ENCODE measurements around the gene TRPM3. TPM values are rescaled to one million over a fixed set of nuclear protein-coding genes. Genes with fewer than 3 reads are reported as not detected.
A peak's percentile ranks its signal among the peaks of the same experiment; 100 is the strongest.

The TRPM3 gene
- total and polyA plus RNA-seq, 2 of the 8 experiments (the other 6 are each of a cell fraction or from before 2014, with no cell fraction given), result 2.4 to 10.9 TPM

DNA sequence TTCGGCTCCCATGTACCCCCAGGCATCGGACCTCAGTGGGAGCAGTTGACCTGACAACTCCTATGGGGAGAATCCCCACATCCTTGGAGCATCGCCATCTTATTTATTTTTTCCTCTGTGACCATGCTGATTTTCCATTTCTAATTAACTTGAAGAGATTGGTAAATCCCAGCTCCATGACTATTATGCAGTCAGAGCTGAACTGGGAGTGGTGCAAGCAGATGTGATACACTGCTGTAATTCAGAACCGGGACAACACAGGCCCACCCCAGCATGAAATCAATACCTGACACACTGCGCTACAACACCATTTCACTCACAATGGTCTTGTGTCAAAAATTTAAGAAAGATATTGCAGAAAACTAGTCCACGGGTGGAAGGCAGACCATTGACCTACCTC is 1.0 kb upstream of the TRPM3 start:
- Histone ChIP-seq H3K4me1 (replicated peaks in 1 of 4; ENCODE audit: control insufficient read depth in 3 of 4, insufficient read depth in 4 of 4, low read length in 3 of 4) (peaks cover 0 to 29% (median 11%) of the 10 kb centered on the region in 4 experiments; a peak in 6 of 7 replicates), H3K36me3 (ENCODE audit: control insufficient read depth in 2 of 4, insufficient read depth in 4 of 4, low read length in 3 of 4) (peaks cover 0 to 3% (median 0%) of the 10 kb centered on the region in 4 experiments; a peak in 1 of 8 replicates), H3K9ac (replicated peaks in 1 of 4; ENCODE audit: extremely low read depth in 1 of 4, low read depth in 3 of 4, low read length in 3 of 4) (peak overlapping the region in 1 of 4 experiments; percentile 70; a peak in 2 of 7 replicates), H4K8ac (ENCODE audit: extremely low read depth, insufficient read depth, low read length) (no peak overlapping the region), H3K79me1 (ENCODE audit: low read depth, low read length) (no peaks in the 10 kb centered on the region), H2AFZ (ENCODE audit: low read length) (no peak overlapping the region), H3K56ac (replicated peaks; ENCODE audit: insufficient read length, low read depth, low read length) (no peak overlapping the region), H2BK20ac (ENCODE audit: low read length) (no peak overlapping the region), H2BK12ac (ENCODE audit: low read depth, low read length) (no peak overlapping the region), H3K27ac (ENCODE audit: low read depth, low read length) (peak overlapping the region; percentile 90; the same call in 1 of the 2 replicates), H3K9me3 (ENCODE audit: insufficient read depth in 2 of 2, low read depth in 1 of 2, low read length in 1 of 2) (no peaks in the 10 kb centered on the region; a peak in 1 of 4 replicates), H3K4me3 (ENCODE audit: extremely low read depth in 1 of 4, insufficient read depth in 2 of 4, low read depth in 3 of 4, low read length in 4 of 4) (peak overlapping the region; percentile 55 to 79 (median 70)), H2BK120ac (replicated peaks; ENCODE audit: low read depth, low read length) (peak overlapping the region; percentile 58), H3K18ac (ENCODE audit: extremely low read depth, low read length) (peak overlapping the region; percentile 35; the same call in 1 of the 2 replicates), H3K79me2 (ENCODE audit: control insufficient read depth in 1 of 2, insufficient read depth in 2 of 2, low read length in 2 of 2) (peaks cover 0 to 33% of the 10 kb centered on the region in 2 experiments; a peak in 2 of 4 replicates), H3K4ac (replicated peaks; ENCODE audit: insufficient read length, low read depth, low read length) (no peak overlapping the region), H3K27me3 (replicated peaks in 1 of 4; ENCODE audit: control insufficient read depth in 3 of 4, extremely low read depth in 1 of 4, insufficient read depth in 3 of 4, low read length in 3 of 4) (no peaks in the 10 kb centered on the region), H3K14ac (ENCODE audit: insufficient read length) (no peak overlapping the region), H3K23ac (ENCODE audit: insufficient read length) (no peak overlapping the region), H2BK15ac (ENCODE audit: low read length) (no peak overlapping the region), H3K4me2 (ENCODE audit: insufficient read depth in 1 of 2, low read depth in 2 of 2, low read length in 2 of 2) (peak overlapping the region; percentile 75 to 93), H2BK5ac (ENCODE audit: low read depth, low read length) (no peak overlapping the region), H3K23me2 (ENCODE audit: low read depth, low read length) (peaks cover 11% of the 10 kb centered on the region; the same call in 1 of the 2 replicates), H4K20me1 (replicated peaks in 1 of 2; ENCODE audit: control insufficient read depth in 1 of 2, insufficient read depth in 2 of 2, low read length in 2 of 2) (no peaks in the 10 kb centered on the region), H4K91ac (replicated peaks; ENCODE audit: insufficient read length, low read length) (peak overlapping the region; percentile 76), H4K5ac (ENCODE audit: insufficient read length, low read depth, low read length) (peak overlapping the region; percentile 68), H2AK5ac (ENCODE audit: low read depth, low read length) (no peak overlapping the region)
- CTCF ChIA-PET (ENCODE audit: partially characterized antibody), result interaction anchor here (0.9 to 1.6 kb wide), 3 partner anchors 13 to 127 kb away, joined by 4 read pairs; no protein-coding TSS in a partner anchor
- FAIRE-seq (no peak), DNase-seq (ENCODE audit: low read depth in 1 of 2, low spot score in 2 of 2) (no peak)
- POLR2A ChIA-PET (ENCODE audit: partially characterized antibody), result no interaction called here
- 64% methylated on average over 6 of the region's 6 CpGs; no CpG with 5 or more reads in 1 of the 2 experiments for WGBS, 2 experiments (ENCODE audit: extremely low coverage in 1 of 2, insufficient coverage in 1 of 2, insufficient read length in 1 of 2, insufficient replicate concordance in 2 of 2, low coverage in 1 of 2, low lambda C conversion rate in 2 of 2, missing lambda C conversion rate in 1 of 2)
- TF ChIP-seq RAD21 (IDR thresholded peaks at IDR 0.05 in 1 of 2, conservative IDR thresholded peaks at IDR 0.05 in 1 of 2; ENCODE audit: low read depth in 2 of 2, low read length in 2 of 2) (no peak), USF2 (IDR thresholded peaks at IDR 0.05; ENCODE audit: low read length) (no peak), MAFK (IDR thresholded peaks at IDR 0.05; ENCODE audit: low read depth, low read length) (no peak)

All from H1 (cell line).